Activated CD4-positive, alpha-beta memory T cell treated with anti-CD3 and anti-CD28 coated beads, Interleukin-2, amount 10 ng/mL, durations not matched to agents 7 days and 5 days (primary cell): Measurements from ENCODE around the gene PPP1R12B. TPM values are rescaled to one million over a fixed set of nuclear protein-coding genes. Genes with fewer than 3 reads are reported as not detected.
"Not testable (repeated sequence)": the region's sequence is repeated elsewhere in the genome, so short reads cannot be mapped to it uniquely, and the experiment has no call there.

ENCODE experiments used
- CTCF ChIA-PET: fragments of 350-600 bp; sonication (Branson Sonifier 250); formaldehyde crosslinking; loops from one replicate; lab custom pipeline; 2021; ENCODE audit warnings: antibody characterized with exemption, inconsistent platforms; lab: Charles Lee
- POLR2A ChIA-PET: fragments of 350-600 bp; sonication (Branson Sonifier 250); formaldehyde crosslinking; loops from one replicate; lab custom pipeline; 2021; ENCODE audit warnings: antibody characterized with exemption; lab: Charles Lee
- DNase-seq: peaks from one replicate; pipeline ENCODE4 v3.0.0-alpha.2; 2020
- H3K27ac Mint-ChIP-seq: one replicate; pipeline ENCODE4 v1.8.0; 2021; ENCODE audit warnings: mild to moderate bottlenecking, mixed read lengths
- H3K27me3 Mint-ChIP-seq: one replicate; pipeline ENCODE4 v1.8.0; 2021; ENCODE audit warnings: mixed read lengths
- H3K36me3 Mint-ChIP-seq: one replicate; pipeline ENCODE4 v1.8.0; 2021; ENCODE audit warnings: low read depth, mixed read lengths
- H3K4me1 Mint-ChIP-seq: one replicate; pipeline ENCODE4 v1.8.0; 2021; ENCODE audit warnings: mixed read lengths
- H3K4me3 Mint-ChIP-seq: one replicate; pipeline ENCODE4 v1.8.0; 2021; ENCODE audit warnings: mild to moderate bottlenecking, mixed read lengths
- H3K9me3 Mint-ChIP-seq: one replicate; pipeline ENCODE4 v1.8.0; 2021; ENCODE audit warnings: mixed read lengths
- total RNA-seq, 2 experiments: library from RNA; stranded (reverse); gene quantifications; one replicate each; pipeline ENCODE4 v1.2.3, GENCODE V29; 2021

The PPP1R12B gene
- total RNA-seq, 2 experiments from 2014 or later, result 16.7 to 20.0 TPM

DNA sequence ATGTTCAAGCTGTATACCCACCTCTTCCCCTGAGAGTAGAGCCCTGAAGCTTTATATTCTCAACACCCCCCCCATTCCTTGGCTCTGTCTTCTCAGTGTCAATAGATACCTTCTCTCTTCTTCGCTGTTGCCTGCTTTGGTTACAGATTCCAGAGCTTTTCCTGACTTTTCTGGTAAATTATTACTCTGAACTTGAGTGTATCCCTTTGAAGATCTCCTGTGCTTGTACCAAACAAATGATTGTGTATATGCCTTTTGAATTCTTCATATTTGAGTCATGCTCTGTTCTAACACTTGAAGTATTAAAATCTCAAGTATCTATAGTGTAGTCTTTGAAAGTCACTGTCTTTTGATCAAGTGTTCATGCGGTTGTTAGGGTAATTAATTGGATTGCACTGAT, 32.0 kb downstream of the PPP1R12B start:
- H3K27me3 Mint-ChIP-seq, DNase-seq, CTCF ChIA-PET, H3K27ac Mint-ChIP-seq, H3K9me3 Mint-ChIP-seq, POLR2A ChIA-PET, H3K4me3 Mint-ChIP-seq, H3K36me3 Mint-ChIP-seq: not testable (repeated sequence)
- H3K4me1 Mint-ChIP-seq, result peaks cover 13% of the 10 kb centered on the region

DNA sequence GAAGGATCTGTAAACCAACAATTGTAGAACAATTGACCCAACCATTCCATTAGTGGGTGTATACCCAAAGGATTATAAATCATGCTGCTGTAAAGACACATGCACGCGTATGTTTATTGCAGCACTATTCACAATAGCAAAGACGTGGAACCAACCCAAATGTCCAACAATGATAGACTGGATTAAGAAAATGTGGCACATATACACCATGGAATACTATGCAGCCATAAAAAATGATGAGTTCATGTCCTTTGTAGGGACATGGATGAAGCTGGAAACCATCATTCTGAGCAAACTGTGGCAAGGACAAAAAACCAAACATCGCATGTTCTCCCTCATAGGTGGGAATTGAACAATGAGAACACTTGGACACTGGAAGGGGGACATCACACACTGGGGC, 33.4 kb downstream of the PPP1R12B start:
- DNase-seq, H3K9me3 Mint-ChIP-seq, POLR2A ChIA-PET, H3K4me3 Mint-ChIP-seq, CTCF ChIA-PET, H3K27ac Mint-ChIP-seq, H3K36me3 Mint-ChIP-seq, H3K27me3 Mint-ChIP-seq: not testable (repeated sequence)
- peaks cover 13% of the 10 kb centered on the region for H3K4me1 Mint-ChIP-seq

DNA sequence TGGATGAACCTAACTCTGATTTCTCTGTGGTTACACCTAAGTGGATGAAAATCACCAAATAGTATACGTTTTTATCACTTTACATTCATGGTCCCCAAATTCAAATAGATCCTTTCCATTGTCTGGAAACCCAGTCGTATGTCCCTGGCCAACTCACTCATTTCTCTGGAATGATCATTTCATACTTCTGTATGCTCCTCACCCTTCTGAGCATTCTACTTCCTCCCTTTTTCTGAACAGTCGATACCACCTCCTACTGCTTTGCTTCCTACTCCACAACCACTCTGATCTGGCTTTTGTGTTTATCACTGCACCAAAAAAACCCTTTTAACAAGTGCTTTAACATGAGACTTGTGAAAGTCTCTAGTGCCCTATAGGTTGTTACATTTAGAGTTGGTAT, 47.3 kb downstream of the PPP1R12B start:
- H3K27ac Mint-ChIP-seq, H3K27me3 Mint-ChIP-seq, H3K4me1 Mint-ChIP-seq, H3K4me3 Mint-ChIP-seq, CTCF ChIA-PET, POLR2A ChIA-PET, H3K9me3 Mint-ChIP-seq, DNase-seq, H3K36me3 Mint-ChIP-seq: not testable (repeated sequence)

DNA sequence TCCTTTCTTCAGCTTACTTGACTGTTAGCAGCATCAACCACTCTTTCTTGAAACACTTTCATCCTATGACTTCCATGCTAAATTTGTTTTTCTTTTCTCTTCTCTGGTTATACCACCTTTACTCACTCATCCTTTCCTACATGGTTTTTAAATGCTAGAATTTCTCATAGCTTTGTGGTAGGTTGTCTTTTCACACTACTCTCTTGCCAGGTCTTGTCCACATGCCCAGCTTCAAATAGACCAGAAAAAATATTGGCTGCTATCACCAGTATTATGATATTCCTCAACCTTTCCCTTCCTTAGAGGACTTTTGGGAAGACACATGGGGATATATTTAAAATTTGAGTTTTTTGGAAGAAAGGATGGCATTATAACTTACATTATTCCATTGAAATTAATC, 48.8 kb downstream of the PPP1R12B start:
- Mint-ChIP-seq H3K36me3 (no peaks in the 10 kb centered on the region), H3K4me3 (no peak overlapping the region), H3K9me3 (no peaks in the 10 kb centered on the region), H3K4me1 (no peaks in the 10 kb centered on the region), H3K27me3 (no peaks in the 10 kb centered on the region), H3K27ac (no peak overlapping the region)
- ChIA-PET CTCF (no interaction called here), POLR2A (no interaction called here)
- DNase-seq, result no peak

DNA sequence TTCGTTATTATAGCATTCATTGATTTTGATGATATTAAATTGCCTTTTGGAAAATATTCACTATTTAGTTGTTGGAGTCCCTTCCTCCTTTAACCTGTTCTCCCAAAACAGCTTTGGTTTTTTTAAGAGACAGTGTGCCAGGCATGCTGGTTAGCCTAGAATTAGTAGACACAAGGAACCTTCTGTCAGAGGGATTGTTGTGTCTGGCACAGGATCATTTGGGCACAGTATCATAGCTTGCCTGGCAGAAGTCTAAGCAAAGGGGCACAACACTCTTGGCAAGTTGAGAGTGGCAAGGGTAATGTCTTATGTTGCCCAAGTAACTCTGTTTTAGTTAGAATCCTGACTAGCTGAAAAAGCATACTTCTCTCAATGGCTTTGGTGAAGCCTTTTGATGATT, 49.9 kb downstream of the PPP1R12B start:
- DNase-seq, H3K4me1 Mint-ChIP-seq, H3K27ac Mint-ChIP-seq, H3K4me3 Mint-ChIP-seq, POLR2A ChIA-PET, CTCF ChIA-PET, H3K36me3 Mint-ChIP-seq, H3K9me3 Mint-ChIP-seq, H3K27me3 Mint-ChIP-seq: not testable (repeated sequence)

DNA sequence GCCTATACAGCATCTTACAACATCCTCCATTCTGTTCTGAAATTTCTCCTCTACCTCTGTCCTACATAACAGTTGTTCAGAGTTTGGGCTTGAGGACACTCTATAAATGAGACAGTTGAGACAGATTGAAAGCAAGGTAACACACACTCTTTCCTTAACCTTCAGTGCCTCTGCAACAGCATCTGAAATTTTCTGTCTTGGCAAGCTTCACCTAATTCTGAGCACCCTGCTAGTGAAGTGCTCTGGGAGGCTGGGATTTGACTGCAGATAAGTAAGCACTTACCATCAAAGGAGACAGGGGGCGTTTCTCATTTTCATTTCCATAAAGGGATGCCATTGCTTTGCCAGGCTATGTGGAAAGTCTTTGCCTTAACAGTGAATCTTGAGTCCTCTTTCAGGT, 53.3 kb downstream of the PPP1R12B start:
- CTCF ChIA-PET, result not testable (repeated sequence)

DNA sequence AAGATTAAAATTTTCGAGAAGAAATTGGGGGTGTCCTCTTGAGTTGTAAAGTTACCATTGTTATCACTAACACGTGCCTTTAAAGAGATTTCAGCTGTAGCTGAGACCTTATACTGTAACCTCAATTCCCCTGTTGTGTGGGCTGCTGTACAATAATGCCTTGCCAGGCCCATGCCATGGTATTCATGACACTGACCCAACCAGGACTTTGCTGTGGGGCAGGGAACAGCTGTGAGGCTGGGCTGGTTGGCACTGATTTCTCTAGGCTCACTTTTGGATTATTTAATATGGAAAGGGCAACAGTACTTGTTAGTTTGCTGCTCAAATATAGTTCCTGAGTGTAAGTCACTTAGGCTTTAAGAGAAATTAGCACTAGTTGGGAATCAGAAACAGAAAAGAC, 54.9 kb downstream of the PPP1R12B start:
- H3K27ac Mint-ChIP-seq, H3K27me3 Mint-ChIP-seq, POLR2A ChIA-PET, H3K4me1 Mint-ChIP-seq, CTCF ChIA-PET, H3K9me3 Mint-ChIP-seq, H3K36me3 Mint-ChIP-seq, DNase-seq, H3K4me3 Mint-ChIP-seq: not testable (repeated sequence)

More for the DNA sequence above, 53.3 kb downstream of the PPP1R12B start:
- H3K9me3 Mint-ChIP-seq, H3K4me3 Mint-ChIP-seq, H3K36me3 Mint-ChIP-seq, H3K27ac Mint-ChIP-seq, POLR2A ChIA-PET, H3K4me1 Mint-ChIP-seq, DNase-seq, H3K27me3 Mint-ChIP-seq: not testable (repeated sequence)

DNA sequence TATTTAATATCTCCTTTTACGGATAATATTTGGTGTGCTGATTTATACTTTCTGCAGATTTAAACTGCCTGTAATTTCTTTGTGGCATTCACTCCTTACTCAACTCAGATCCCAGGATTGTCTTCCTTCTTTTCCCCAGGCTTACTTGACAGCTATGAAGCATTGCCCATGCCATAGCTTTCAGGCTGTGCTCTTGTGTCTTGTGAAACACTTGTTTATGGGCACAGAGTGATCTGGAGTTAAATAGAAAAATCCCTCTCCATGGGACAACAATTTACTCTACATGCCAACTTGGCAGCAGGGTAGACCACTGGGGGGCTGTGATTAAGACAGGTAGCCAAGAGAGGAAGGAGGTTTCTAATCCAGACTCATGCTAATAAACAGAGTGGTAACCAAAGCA, 57.4 kb downstream of the PPP1R12B start:
- Mint-ChIP-seq H3K9me3 (no peaks in the 10 kb centered on the region), H3K36me3 (no peaks in the 10 kb centered on the region), H3K27me3 (no peaks in the 10 kb centered on the region), H3K27ac (no peak overlapping the region), H3K4me3 (no peak overlapping the region), H3K4me1 (no peaks in the 10 kb centered on the region)
- DNase-seq, result no peak
- ChIA-PET CTCF (no interaction called here), POLR2A (no interaction called here)

DNA sequence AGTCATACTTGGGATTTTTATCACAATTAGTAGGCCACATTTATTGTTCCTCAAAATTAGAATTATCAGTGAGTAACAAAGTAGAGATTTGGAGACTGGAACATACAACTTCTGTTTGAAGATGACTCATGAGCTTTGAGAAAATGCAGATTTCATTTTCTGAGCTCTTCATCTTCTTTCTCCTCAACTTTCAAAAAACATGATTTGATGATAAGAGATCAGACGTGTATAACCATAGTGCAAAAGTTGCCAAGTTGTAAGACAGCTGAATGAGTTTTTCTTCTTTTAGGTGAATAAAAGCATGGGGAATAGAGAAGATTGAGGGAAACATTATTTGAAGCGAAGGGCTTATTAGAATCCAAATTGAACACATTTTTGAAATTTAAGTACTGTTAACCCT, 58.4 kb downstream of the PPP1R12B start:
- H3K4me3 Mint-ChIP-seq, H3K9me3 Mint-ChIP-seq, POLR2A ChIA-PET, H3K27ac Mint-ChIP-seq, H3K27me3 Mint-ChIP-seq, H3K36me3 Mint-ChIP-seq, CTCF ChIA-PET, DNase-seq, H3K4me1 Mint-ChIP-seq: not testable (repeated sequence)

DNA sequence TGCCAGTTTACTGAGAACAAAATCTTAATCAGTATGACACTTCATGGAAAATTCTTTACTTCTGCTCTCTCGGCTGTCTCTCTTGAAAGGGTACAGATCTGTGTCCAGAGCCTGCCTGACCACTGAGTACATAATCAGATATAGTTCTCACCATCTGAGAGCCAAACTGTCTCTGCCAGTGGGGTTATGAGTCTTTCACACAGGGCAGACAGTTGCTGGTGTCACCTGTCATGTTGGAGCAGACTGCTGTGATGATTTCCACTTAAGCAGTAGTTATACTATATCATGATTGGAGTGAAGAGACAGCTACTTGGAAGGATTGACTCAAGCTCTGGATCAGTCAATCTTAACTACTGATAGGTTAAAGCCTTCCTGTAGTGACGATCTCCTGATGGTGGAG, 58.9 kb downstream of the PPP1R12B start:
- H3K36me3 Mint-ChIP-seq, POLR2A ChIA-PET, DNase-seq, H3K9me3 Mint-ChIP-seq, H3K27ac Mint-ChIP-seq, CTCF ChIA-PET, H3K4me1 Mint-ChIP-seq, H3K4me3 Mint-ChIP-seq, H3K27me3 Mint-ChIP-seq: not testable (repeated sequence)

DNA sequence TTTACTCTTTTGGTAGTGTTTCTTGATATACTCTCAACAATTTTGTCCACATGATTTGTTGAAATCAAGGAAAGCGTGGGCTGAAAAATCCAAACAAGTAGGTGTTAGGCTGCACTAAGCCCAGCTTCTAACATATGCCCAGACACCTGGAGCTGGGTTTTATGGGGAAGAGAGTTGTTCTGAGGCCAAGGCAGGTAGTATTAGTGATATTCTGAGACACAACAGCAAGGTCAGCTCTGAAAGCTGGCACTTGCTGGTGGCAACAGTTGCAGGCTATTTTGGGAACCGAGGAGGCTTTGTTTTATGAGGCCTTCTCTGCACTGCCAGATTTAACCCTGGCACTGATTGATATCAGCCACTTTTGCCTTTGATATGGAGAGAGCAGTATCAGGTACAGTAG, 61.8 kb downstream of the PPP1R12B start:
- H3K36me3 Mint-ChIP-seq, CTCF ChIA-PET, H3K27ac Mint-ChIP-seq, POLR2A ChIA-PET, H3K9me3 Mint-ChIP-seq, H3K4me3 Mint-ChIP-seq, DNase-seq, H3K27me3 Mint-ChIP-seq, H3K4me1 Mint-ChIP-seq: not testable (repeated sequence)

DNA sequence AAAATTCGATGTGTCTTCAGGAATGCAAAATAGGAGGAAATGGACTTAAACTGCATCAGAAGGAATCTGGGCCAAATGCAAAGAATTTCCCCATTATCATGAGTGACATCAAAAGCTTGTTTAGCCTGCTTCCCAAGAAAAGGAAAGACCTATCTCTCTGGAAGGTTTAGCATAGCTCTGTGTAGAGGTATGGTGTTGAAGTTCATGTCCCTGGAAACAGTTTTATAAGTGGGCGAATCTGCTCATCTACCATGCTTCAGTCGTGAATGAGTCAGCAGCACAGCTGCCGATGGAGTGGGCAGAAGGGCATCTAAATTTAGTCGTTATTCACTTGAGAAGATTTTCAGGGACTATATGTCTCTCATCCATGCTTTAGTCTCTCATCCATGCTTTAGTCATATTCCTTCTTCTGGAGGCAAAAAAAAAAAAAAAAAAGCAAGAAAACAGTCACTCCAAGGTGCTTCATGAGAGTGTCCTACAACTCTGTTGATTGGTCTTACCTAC, 62.4 kb downstream of the PPP1R12B start:
- DNase-seq, H3K36me3 Mint-ChIP-seq, H3K4me1 Mint-ChIP-seq, H3K27me3 Mint-ChIP-seq, CTCF ChIA-PET, H3K9me3 Mint-ChIP-seq, POLR2A ChIA-PET, H3K4me3 Mint-ChIP-seq, H3K27ac Mint-ChIP-seq: not testable (repeated sequence)

DNA sequence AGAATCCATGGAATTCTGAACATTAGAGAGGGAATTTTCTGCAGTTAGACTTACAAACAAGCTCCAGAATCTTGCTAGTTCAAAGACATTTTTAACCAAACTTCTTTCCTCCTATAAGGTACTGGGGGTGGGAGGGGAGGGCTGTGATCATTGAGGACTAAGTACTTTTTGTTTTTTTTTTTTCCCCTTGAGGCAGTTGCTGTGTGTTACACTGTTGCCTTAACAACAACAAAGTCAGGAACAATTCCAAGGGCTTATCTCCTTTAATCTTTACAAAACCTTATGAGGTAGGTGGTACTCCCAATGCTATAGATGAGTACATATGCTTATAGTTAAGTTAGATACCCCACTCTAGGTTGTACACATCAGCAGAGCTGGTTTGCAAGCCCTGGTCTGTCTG, 62.9 kb downstream of the PPP1R12B start:
- H3K36me3 Mint-ChIP-seq, result no peaks in the 10 kb centered on the region
- POLR2A ChIA-PET, result no interaction called here
- no peak overlapping the region for H3K4me3 Mint-ChIP-seq
- H3K27ac Mint-ChIP-seq, result no peak overlapping the region
- H3K9me3 Mint-ChIP-seq, result no peaks in the 10 kb centered on the region
- DNase-seq, result no peak
- CTCF ChIA-PET, result no interaction called here
- no peaks in the 10 kb centered on the region for H3K27me3 Mint-ChIP-seq
- no peaks in the 10 kb centered on the region for H3K4me1 Mint-ChIP-seq

DNA sequence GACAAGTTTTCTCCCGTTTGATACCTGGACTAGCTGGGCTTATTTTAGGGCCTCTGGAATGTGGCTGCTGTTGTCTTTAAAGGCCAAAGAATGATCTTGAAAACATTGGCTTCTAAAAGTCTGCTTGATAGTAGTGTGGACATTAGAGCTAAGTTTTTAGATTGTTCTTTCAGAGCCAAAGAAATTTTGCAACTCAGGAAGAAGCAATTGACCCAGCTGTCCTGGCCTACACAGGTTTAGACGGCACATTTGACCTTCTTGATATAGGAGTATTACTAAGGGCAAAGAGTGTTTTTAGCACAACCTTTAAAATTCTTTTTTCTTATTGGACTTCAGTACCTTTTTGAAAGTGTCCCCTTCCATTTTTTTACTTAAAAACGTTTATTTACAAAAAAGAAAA, 63.9 kb downstream of the PPP1R12B start:
- H3K27me3 Mint-ChIP-seq, DNase-seq, H3K4me1 Mint-ChIP-seq, H3K9me3 Mint-ChIP-seq, H3K27ac Mint-ChIP-seq, POLR2A ChIA-PET, H3K4me3 Mint-ChIP-seq, H3K36me3 Mint-ChIP-seq, CTCF ChIA-PET: not testable (repeated sequence)

DNA sequence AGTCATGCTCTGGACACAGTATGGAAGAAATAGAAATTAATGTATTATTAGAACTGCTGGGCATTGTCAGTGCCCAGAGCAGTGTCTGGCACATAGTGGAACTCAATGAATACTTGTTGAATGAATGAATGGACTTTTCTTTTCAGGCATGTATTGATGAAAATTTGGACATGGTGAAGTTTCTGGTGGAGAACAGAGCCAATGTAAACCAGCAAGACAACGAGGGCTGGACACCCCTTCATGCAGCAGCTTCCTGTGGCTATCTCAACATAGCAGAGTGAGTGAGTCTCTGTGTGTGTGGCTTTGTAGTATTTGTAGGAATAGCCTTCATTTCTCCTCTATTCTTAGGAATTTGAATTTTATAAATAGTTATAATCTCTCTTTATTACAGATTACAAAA, 68.1 kb downstream of the PPP1R12B start:
- no peak for DNase-seq
- POLR2A ChIA-PET, result no interaction called here

More for the DNA sequence above, 68.1 kb downstream of the PPP1R12B start:
- CTCF ChIA-PET, result no interaction called here
- no peak overlapping the region for H3K27ac Mint-ChIP-seq
- H3K4me3 Mint-ChIP-seq, result no peak overlapping the region
- no peaks in the 10 kb centered on the region for H3K27me3 Mint-ChIP-seq
- no peaks in the 10 kb centered on the region for H3K36me3 Mint-ChIP-seq
- no peaks in the 10 kb centered on the region for H3K4me1 Mint-ChIP-seq
- H3K9me3 Mint-ChIP-seq, result no peaks in the 10 kb centered on the region
